Brain microvascular endothelial cell (primary cell): Measurements from ENCODE around the gene DENND1C.

Source experiments
- DNase-seq: peaks from one replicate; pipeline ENCODE4 v3.0.0-alpha.2; 2020
- H3K27ac ChIP-seq: fragments of 250-450 bp; sonication (Bioruptor Pico); 2 replicates; pipeline ENCODE4 v1.5.1; 2020; ENCODE audit warnings: mild to moderate bottlenecking, moderate library complexity
- H3K27me3 ChIP-seq: fragments of 250-450 bp; sonication (Bioruptor Pico); replicated peaks from 2 replicates; pipeline ENCODE4 v1.5.1; 2020; ENCODE audit warnings: mild to moderate bottlenecking
- H3K36me3 ChIP-seq: fragments of 250-450 bp; sonication (Bioruptor Pico); replicated peaks from 2 replicates; pipeline ENCODE4 v1.5.1; 2020; ENCODE audit warnings: mild to moderate bottlenecking
- H3K4me3 ChIP-seq: 2 replicates; pipeline ENCODE4 v1.5.1; 2011; ENCODE audit warnings: low read depth, mild to moderate bottlenecking, control low read depth, low read length, moderate library complexity
- CTCF ChIP-seq: IDR thresholded peaks from 2 replicates; pipeline ENCODE4 v1.5.1; 2011; ENCODE audit warnings: low read depth, mild to moderate bottlenecking, moderate library complexity, low read length, control low read depth, inconsistent platforms; ENCODE audit errors: missing control alignments
- in situ Hi-C: cut with HindIII; loops from 2 replicates; pipeline ENCODE4 v1.10.0; 2017; ENCODE audit warnings: low sequenced_read_pairs, low pct_ligation_motif_present

The DENND1C gene

GRCh38 chr19:6527893-6528543 lies 46.4 kb upstream of the DENND1C start:
- H3K27me3 ChIP-seq: peaks cover 17% of the 10 kb centered on the region
- in situ Hi-C loops: no loop called here
- no peak overlapping the region for H3K4me3 ChIP-seq
- TF ChIP-seq CTCF: no peak
- H3K27ac ChIP-seq: no peak overlapping the region
- H3K36me3 ChIP-seq: no peaks in the 10 kb centered on the region
- DNase-seq: no peak

- Histone ChIP-seq H3K4me3 (no peak overlapping the region), H3K27ac (no peak overlapping the region), H3K27me3 (no peaks in the 10 kb centered on the region), H3K36me3 (no peaks in the 10 kb centered on the region)
- in situ Hi-C loops: no loop called here
- DNase-seq: no peak
- TF ChIP-seq CTCF: no peak
These were observed 42.7 kb upstream of the DENND1C start for GRCh38 chr19:6524311-6524710.

GRCh38 chr19:6522712-6523111 lies 41.1 kb upstream of the DENND1C start:
- DNase-seq: no peak
- TF ChIP-seq CTCF: no peak
- Histone ChIP-seq H3K36me3 (no peaks in the 10 kb centered on the region), H3K27ac (no peak overlapping the region), H3K27me3 (no peaks in the 10 kb centered on the region), H3K4me3 (no peak overlapping the region)
- in situ Hi-C loops: no loop called here

- peak; percentile 9 for DNase-seq
- Histone ChIP-seq H3K4me3 (no peak overlapping the region), H3K27me3 (no peaks in the 10 kb centered on the region), H3K36me3 (no peaks in the 10 kb centered on the region), H3K27ac (no peak overlapping the region)
- in situ Hi-C loops: no loop called here
- no peak for TF ChIP-seq CTCF
These were observed 40.4 kb upstream of the DENND1C start for GRCh38 chr19:6521718-6522646.

GRCh38 chr19:6519289-6519688 lies 37.7 kb upstream of the DENND1C start:
- Histone ChIP-seq H3K27me3 (no peaks in the 10 kb centered on the region), H3K27ac (no peak overlapping the region), H3K36me3 (no peaks in the 10 kb centered on the region), H3K4me3 (no peak overlapping the region)
- in situ Hi-C loops: no loop called here
- TF ChIP-seq CTCF: no peak
- DNase-seq: peak; percentile 36
